Stimulated activated CD4-positive, alpha-beta T cell treated with anti-CD3 and anti-CD28 coated beads, Interleukin-15, amount 100 ng/mL, for 24 hours (primary cell): ENCODE results near the gene ZNF224.
A peak's percentile ranks its signal among the peaks of the same experiment; 100 is the strongest.
"Not testable (repeated sequence)": the region's sequence is repeated elsewhere in the genome, so short reads cannot be mapped to it uniquely, and the experiment has no call there.

ENCODE experiments used
- DNase-seq: peaks from one replicate; pipeline ENCODE4 v3.0.0-alpha.2; 2020

ZNF224 gene

GRCh38 chr19:44093931-44094765 is at the start of gene ZNF224:
Gene ZNF224, plus strand, starts transcription at chr19:44094361. Its CDS starts 3,513 bp downstream, at chr19:44097874.
- peak; percentile 89 for DNase-seq

- peak; percentile 24 for DNase-seq
Observed at GRCh38 chr19:44050740-44051649, 43.2 kb upstream of the ZNF224 start.

DNA sequence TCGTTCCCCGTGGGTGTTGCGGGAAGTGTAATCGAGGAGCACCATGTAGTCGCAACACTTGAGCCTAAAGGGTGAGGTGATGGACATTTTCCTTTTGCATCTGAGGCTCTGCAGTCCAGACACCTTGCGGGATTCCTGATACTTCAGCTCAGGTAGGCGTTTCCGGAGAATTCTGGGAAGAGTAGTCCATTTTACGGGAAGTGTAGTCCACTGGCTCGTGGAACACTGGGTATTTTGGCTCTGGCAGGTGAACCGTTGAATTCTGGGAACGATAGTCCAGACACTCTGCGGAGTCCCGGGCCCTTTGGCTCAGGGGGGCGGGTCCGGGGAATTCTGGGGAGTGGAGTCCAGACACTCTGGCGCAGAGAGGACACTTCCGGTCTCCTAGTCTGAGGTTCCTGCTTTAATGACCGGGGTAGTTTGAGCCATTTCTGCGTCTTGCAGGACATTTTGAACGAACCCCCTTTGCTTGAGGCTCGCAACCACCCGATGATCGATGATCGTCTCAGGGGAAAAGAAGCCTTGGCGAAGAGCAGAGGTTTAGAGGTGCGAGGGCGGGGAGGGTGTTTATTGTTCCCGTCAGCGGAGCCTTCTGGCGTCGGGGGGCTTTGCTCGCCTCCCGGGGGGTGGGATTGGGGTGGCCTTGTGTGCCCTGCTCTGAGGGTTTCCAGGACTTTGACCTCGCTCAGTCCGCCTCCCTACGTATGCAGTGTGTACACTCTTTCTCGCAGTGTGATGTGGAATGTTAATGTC is 42.3 kb upstream of the ZNF224 start, which contains the start of gene ZNF223:
ZNF223 (plus strand) TSS at position 387 of the 753 bp plus-strand sequence. CDS start 3,141 bp downstream, outside the sequence.
- DNase-seq = peak; percentile 77

DNA sequence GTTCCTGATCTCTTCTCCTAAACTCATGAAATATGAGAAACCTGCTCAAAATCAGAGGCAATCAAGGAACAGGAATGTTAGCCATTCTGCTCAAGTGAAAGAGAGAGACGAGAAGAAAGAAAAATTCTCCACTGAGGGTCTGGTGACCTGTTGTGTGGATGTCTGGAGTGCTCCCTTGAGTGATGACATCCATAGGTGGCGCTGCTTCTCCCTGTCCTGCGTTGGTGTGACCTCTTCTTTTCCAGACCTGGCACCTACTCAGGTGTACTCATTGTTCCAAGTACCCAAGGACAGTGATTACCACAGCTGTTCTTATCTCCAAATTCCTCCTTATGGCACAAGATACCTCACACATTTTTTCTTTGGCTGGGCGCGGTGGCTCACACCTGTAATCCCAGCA is 38.3 kb upstream of the ZNF224 start:
- no peak for DNase-seq

- DNase-seq = no peak
Observed at GRCh38 chr19:44059229-44059628, 34.9 kb upstream of the ZNF224 start.

DNA sequence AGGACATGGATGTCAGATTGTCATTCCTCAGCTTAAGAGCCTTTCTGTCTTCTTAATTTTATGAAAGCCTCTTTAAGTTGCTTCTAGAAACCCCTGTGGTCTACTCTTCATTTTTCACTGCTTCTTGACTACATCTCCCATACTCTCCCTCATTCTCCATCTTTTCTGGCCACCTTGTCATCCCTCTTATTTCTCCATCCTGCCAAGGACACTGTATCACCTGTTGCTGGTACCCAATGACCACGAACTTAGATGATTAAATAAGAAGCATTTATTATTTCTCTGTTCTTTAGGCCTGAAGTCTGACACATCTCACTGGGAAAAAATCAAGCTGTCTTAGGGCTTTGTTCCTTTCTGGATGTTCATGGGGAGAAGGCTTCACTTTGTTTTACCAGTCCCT is 33.1 kb upstream of the ZNF224 start:
- no peak for DNase-seq

DNA sequence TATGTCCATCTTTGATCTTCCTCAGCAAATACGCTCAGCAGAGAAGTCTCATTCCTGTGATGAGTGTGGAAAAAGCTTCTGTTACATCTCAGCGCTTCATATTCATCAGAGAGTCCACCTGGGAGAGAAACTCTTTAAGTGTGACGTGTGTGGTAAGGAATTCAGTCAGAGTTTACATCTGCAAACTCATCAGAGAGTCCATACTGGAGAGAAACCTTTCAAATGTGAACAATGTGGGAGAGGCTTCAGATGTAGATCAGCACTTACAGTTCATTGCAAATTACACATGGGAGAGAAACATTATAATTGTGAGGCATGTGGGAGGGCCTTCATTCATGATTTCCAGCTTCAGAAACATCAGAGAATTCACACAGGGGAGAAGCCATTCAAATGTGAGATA is 27.9 kb upstream of the ZNF224 start:
- DNase-seq = no peak

DNA sequence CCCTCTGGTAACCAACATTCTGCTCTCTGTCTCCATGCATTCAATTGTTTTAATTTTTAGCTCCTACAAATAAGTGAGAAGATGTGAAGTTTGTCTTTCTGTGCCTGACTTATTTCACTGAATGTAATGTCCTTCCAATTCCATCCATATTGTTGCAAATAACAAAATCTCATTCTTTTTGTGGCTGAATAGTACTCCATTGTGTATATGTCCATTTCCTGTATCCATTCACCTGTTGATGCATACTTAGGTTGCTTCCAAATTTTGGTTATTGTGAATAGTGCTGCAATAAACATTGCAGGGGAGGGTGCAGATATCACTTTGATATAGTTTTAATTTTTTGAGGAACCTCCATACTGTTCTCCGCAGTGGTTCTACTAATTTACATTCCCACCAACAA is 24.7 kb upstream of the ZNF224 start:
- no peak for DNase-seq

DNA sequence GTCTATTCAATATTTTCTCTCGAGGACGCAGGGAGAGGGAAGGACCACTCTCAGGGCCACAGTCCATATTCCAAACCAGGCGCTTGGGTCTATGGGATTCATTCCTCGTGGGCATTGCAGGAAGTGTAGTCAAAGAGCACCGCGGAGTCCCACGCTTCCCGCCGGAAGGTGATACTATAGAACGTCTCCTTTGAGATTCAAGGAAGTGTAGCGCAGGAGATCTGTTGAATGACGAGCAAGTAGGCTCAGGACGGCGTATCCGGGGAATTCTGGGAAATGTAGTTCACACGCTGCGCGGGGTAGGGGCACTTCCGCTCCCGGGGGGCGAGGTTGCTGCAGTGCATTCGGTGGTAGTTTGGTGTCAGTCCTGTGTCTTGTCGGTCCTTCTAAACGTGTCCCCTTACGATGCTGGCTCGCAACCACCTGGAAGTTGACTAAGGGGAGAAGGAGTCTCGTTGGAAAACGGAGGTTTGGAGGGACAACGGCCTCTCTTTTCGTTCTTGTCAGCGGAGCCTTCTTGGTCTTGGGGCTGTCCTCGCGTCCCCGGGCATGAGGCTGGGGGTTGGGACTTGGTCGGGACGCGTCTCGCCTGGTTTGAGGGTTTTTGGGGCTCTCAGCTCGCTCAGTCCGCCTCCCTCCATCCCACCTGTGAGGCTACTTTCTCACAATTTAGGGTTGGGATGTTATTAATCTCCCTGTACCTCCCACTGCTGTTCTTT is 22.2 kb upstream of the ZNF224 start, which contains the start of gene ZNF284:
ZNF284 (plus strand) TSS at position 336 of the 719 bp plus-strand sequence. CDS start 4,231 bp downstream, outside the sequence.
- DNase-seq = peak; percentile 88

GRCh38 chr19:44072543-44073401 is 21.4 kb upstream of the ZNF224 start:
- DNase-seq = no peak

GRCh38 chr19:44076325-44076724 is 17.8 kb upstream of the ZNF224 start:
- DNase-seq = no peak

GRCh38 chr19:44092108-44092507 is 2.1 kb upstream of the ZNF224 start:
- DNase-seq = no peak

DNA sequence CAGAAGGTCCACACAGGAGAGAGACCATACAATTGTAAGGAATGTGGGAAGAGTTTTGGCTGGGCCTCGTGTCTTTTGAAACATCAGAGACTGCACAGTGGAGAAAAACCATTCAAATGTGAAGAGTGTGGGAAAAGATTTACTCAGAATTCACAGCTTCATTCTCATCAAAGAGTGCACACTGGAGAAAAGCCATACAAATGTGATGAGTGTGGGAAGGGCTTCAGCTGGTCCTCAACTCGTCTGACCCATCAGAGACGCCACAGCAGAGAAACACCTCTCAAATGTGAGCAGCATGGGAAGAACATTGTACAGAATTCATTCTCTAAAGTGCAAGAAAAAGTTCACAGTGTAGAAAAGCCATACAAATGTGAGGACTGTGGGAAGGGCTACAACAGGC is 13.6 kb downstream of the ZNF224 start:
- no peak for DNase-seq

GRCh38 chr19:44109458-44109857 is 15.3 kb downstream of the ZNF224 start:
- no peak for DNase-seq

DNA sequence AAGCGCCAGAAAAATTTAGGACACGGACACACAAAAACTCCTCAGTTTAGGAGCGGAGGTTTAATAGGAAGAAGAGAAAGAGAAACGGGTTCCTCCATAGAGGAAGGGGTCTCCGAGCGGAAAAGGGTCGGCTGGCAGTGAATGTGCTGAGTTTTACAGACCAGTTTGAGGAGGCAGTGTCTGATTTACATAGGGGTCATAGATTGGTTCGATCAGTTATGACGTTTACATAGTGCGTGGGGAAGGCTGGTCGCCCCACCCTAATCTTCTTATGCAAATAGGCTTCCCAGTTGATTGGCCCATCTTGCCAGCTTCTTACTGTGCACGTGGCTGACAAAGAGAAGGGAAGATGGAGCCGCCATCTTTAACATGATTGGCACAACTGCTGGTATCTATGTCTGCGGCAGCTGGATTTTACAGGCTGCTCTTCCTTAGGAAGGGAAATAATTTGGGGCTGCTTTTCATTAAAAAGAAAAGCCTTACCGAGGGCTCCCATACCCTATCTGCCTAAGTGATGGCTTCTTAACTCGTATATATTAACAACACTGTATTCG is 17.8 kb downstream of the ZNF224 start:
- DNase-seq = peak; percentile 12

DNA sequence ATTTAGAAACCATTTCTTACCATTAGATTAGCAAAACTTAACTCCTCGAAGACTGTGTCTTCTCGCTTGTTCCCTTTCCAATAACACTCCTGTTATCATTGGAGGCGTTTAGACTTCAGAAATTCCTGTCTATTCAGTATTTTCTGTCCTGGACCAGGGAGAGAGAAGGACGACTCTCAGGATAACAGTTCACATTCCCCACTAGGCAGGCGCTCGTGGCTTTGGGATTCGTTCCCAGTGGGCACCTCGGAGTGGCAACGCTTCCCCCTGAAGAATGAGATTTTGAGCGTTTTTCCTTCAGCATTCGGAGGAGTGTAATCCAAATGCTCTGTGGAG is 18.6 kb downstream of the ZNF224 start:
- no peak for DNase-seq

- peak; percentile 89 for DNase-seq
Observed at GRCh38 chr19:44113138-44113783, 19.1 kb downstream of the ZNF224 start, which contains the start of gene ZNF225. Gene ZNF225, plus strand, starts transcription at chr19:44113399. Its CDS starts 2,429 bp downstream, at chr19:44115828.

DNA sequence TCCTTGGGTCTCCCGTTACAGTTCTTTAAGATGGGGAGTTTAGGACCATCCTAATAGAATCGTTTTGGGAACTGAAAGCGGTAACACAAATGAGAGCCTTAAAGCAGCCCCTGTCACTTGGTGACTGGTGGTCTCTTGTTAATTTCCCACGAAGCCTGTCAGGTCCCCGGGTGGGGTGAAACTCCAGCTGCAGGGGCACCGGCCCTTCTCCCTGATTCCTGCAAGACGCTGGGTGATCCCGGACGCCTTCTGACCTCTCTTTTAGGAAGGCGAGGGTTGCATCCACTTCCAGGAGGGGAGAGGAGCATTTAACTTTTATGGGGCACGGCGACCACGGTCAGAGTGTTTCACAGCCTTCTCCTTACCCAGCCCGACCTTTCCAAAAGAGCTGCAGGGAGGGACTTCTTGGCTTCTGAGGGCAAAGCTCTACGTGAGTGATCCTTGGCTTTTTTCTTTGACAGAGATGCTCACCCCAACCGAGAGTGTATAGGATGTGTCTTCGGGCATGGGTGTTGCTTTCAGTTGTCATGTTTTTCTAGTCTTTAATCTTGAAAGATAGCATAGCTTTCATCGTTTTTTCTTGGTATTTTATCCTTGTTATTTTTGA is 19.7 kb downstream of the ZNF224 start:
- peak; percentile 2 for DNase-seq

DNA sequence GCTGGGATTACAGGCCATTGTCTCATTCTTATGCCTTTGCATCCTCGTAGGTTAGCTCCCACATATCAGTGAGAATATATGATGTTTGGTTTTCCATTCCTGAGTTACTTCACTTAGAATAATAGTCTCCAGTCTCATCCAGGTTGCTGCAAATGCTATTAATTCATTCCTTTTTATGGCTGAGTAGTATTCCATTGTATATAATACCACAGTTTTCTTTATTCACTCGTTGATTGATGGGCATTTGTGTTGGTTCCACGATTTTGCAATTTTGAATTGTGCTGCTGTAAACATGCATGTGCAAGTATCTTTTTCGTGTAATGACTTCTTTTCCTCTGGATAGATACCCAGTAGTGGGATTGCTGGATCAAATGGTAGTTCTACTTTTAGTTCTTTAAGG is 27.0 kb downstream of the ZNF224 start:
- DNase-seq = not testable (repeated sequence)

- DNase-seq = no peak
Observed at GRCh38 chr19:44131955-44132354, 37.8 kb downstream of the ZNF224 start.
